ENCODE data around the gene LRTM1.

GRCh38 chr3:54955496-54955895 lies 27.6 kb upstream of the LRTM1 start:
- TF ChIP-seq CTCF (IDR thresholded peaks at IDR 0.05; ENCODE audit: borderline replicate concordance, extremely low read depth, low read length, poor library complexity, severe bottlenecking) (no peak), EZH2 (IDR thresholded peaks at IDR 0.05; ENCODE audit: borderline replicate concordance, low read depth, low read length, severe bottlenecking) (no peak)
